Activated CD8-positive, alpha-beta T cell treated with anti-CD3 and anti-CD28 coated beads for 36 hours (primary cell): ENCODE measurements around the gene CLN6. TPM values are rescaled to one million over a fixed set of nuclear protein-coding genes. Genes with fewer than 3 reads are reported as not detected.

Source experiments
- ATAC-seq: fragments of 200-7000 bp; cut with Tn5 transposase; one replicate; pipeline ENCODE4 v1.10.0; 2021; ENCODE audit warnings: mild to moderate bottlenecking, moderate library complexity
- CTCF ChIA-PET: fragments of 350-600 bp; sonication (Branson Sonifier 250); formaldehyde crosslinking; loops from one replicate; lab custom pipeline; 2021; ENCODE audit warnings: antibody characterized with exemption; lab: Charles Lee
- POLR2A ChIA-PET: fragments of 350-600 bp; sonication (Branson Sonifier 250); formaldehyde crosslinking; loops from one replicate; lab custom pipeline; 2021; ENCODE audit warnings: antibody characterized with exemption; lab: Charles Lee
- DNase-seq: peaks from one replicate; pipeline ENCODE4 v3.0.0-alpha.2; 2020
- H3K27ac Mint-ChIP-seq: one replicate; pipeline ENCODE4 v1.8.0; 2021; ENCODE audit warnings: mild to moderate bottlenecking, mixed read lengths
- H3K27me3 Mint-ChIP-seq: one replicate; pipeline ENCODE4 v1.8.0; 2021; ENCODE audit warnings: mixed read lengths
- H3K36me3 Mint-ChIP-seq: one replicate; pipeline ENCODE4 v1.8.0; 2021; ENCODE audit warnings: low read depth, mixed read lengths
- H3K4me1 Mint-ChIP-seq: one replicate; pipeline ENCODE4 v1.8.0; 2021; ENCODE audit warnings: low read depth, mixed read lengths
- H3K4me3 Mint-ChIP-seq: one replicate; pipeline ENCODE4 v1.8.0; 2021; ENCODE audit warnings: mild to moderate bottlenecking, moderate library complexity, mixed read lengths
- H3K9me3 Mint-ChIP-seq: one replicate; pipeline ENCODE4 v1.8.0; 2021; ENCODE audit warnings: mixed read lengths
- CTCF ChIP-seq: fragments of 200-600 bp; IDR thresholded peaks from one replicate; pipeline ENCODE4 v1.8.0; 2022; ENCODE audit warnings: antibody characterized with exemption, mild to moderate bottlenecking
- intact Hi-C: fragments of 100-400 bp; cut with micrococcal nuclease; formaldehyde crosslinking; loops from one replicate; pipeline ENCODE4 v1.10.0; 2022
- total RNA-seq, 2 experiments: library from RNA; stranded (reverse); gene quantifications; one replicate each; pipeline ENCODE4 v1.2.3, GENCODE V29; 2021

Gene CLN6
- total RNA-seq, 2 experiments from 2014 or later, result 43.1 to 47.2 TPM

- no peaks in the 10 kb centered on the region for H3K9me3 Mint-ChIP-seq
- DNase-seq (no peak), ATAC-seq (no peak)
- no peaks in the 10 kb centered on the region for H3K36me3 Mint-ChIP-seq
- intact Hi-C loops, result no loop called here
- H3K27ac Mint-ChIP-seq, result no peak overlapping the region
- CTCF ChIA-PET, result interaction anchor here (1.2 to 7.5 kb wide), 2 partner anchors 19 to 33 kb away, joined by 4 to 41 read pairs; no protein-coding TSS in a partner anchor
- TF ChIP-seq CTCF, result no peak
- H3K27me3 Mint-ChIP-seq, result no peaks in the 10 kb centered on the region
- peaks cover 8% of the 10 kb centered on the region for H3K4me1 Mint-ChIP-seq
- H3K4me3 Mint-ChIP-seq, result no peak overlapping the region
- POLR2A ChIA-PET, result no interaction called here
Measured at GRCh38 chr15:68272721-68273271, 43.3 kb upstream of the CLN6 start.

GRCh38 chr15:68271854-68272471 lies 42.4 kb upstream of the CLN6 start:
- ChIA-PET POLR2A (no interaction called here), CTCF (interaction anchor here (1.8 kb wide), 1 partner anchor 34 kb away, joined by 4 read pairs; no protein-coding TSS in a partner anchor)
- TF ChIP-seq CTCF, result no peak
- Mint-ChIP-seq H3K4me1 (peaks cover 8% of the 10 kb centered on the region), H3K4me3 (no peak overlapping the region), H3K27ac (no peak overlapping the region), H3K36me3 (no peaks in the 10 kb centered on the region), H3K27me3 (no peaks in the 10 kb centered on the region), H3K9me3 (no peaks in the 10 kb centered on the region)
- intact Hi-C loops, result no loop called here
- DNase-seq, result no peak
- no peak for ATAC-seq

- H3K9me3 Mint-ChIP-seq, result no peaks in the 10 kb centered on the region
- intact Hi-C loops, result no loop called here
- TF ChIP-seq CTCF, result no peak
- ChIA-PET CTCF (interaction anchor here (0.8 kb wide), 1 partner anchor 12 kb away, joined by 3 read pairs; no protein-coding TSS in a partner anchor), POLR2A (interaction anchor here (0.7 kb wide), 1 partner anchor 22 kb away, joined by 3 read pairs; no protein-coding TSS in a partner anchor)
- H3K27me3 Mint-ChIP-seq, result peaks cover 7% of the 10 kb centered on the region
- H3K36me3 Mint-ChIP-seq, result no peaks in the 10 kb centered on the region
- H3K4me1 Mint-ChIP-seq, result no peaks in the 10 kb centered on the region
- no peak for ATAC-seq
- H3K27ac Mint-ChIP-seq, result no peak overlapping the region
- no peak overlapping the region for H3K4me3 Mint-ChIP-seq
- DNase-seq, result no peak
Measured at GRCh38 chr15:68268405-68268804, 38.9 kb upstream of the CLN6 start.

GRCh38 chr15:68265674-68266073 lies 36.1 kb upstream of the CLN6 start:
- DNase-seq, result no peak
- Mint-ChIP-seq H3K36me3 (no peaks in the 10 kb centered on the region), H3K27ac (no peak overlapping the region), H3K27me3 (peaks cover 12% of the 10 kb centered on the region), H3K4me3 (no peak overlapping the region), H3K4me1 (no peaks in the 10 kb centered on the region), H3K9me3 (no peaks in the 10 kb centered on the region)
- ChIA-PET CTCF (interaction anchor here (0.6 to 4.0 kb wide), 2 partner anchors 8 to 13 kb away, joined by 3 to 19 read pairs; no protein-coding TSS in a partner anchor), POLR2A (no interaction called here)
- intact Hi-C loops, result no loop called here
- ATAC-seq, result no peak
- no peak for TF ChIP-seq CTCF

- H3K9me3 Mint-ChIP-seq, result no peaks in the 10 kb centered on the region
- CTCF ChIA-PET, result interaction anchor here (4.0 kb wide), 1 partner anchor 12 kb away, joined by 19 read pairs; no protein-coding TSS in a partner anchor
- no peak overlapping the region for H3K27ac Mint-ChIP-seq
- no peaks in the 10 kb centered on the region for H3K36me3 Mint-ChIP-seq
- TF ChIP-seq CTCF, result no peak
- ATAC-seq (no peak), DNase-seq (no peak)
- H3K4me1 Mint-ChIP-seq, result no peaks in the 10 kb centered on the region
- POLR2A ChIA-PET, result no interaction called here
- no peak overlapping the region for H3K4me3 Mint-ChIP-seq
- H3K27me3 Mint-ChIP-seq, result peaks cover 12% of the 10 kb centered on the region
- intact Hi-C loops, result no loop called here
Measured at GRCh38 chr15:68265081-68265480, 35.6 kb upstream of the CLN6 start.
